SKM-1 (cell line): ENCODE data around the gene AQP6.

Source experiments
- DNase-seq: peaks from one replicate; lab custom pipeline; 2025; ENCODE audit not compliant: unreplicated experiment; lab: John Stamatoyannopoulos, UW

Gene AQP6

GRCh38 chr12:49955899-49956662, 16.7 kb upstream of the AQP6 start:
- DNase-seq: no peak

- DNase-seq: no peak
Observed at GRCh38 chr12:49956663-49957569, 15.8 kb upstream of the AQP6 start.

GRCh38 chr12:49957570-49957967, 15.2 kb upstream of the AQP6 start:
- DNase-seq: no peak

GRCh38 chr12:49959685-49960473, 12.9 kb upstream of the AQP6 start:
- no peak for DNase-seq

- no peak for DNase-seq
Observed at GRCh38 chr12:49960474-49961110, 12.2 kb upstream of the AQP6 start.

GRCh38 chr12:49961111-49961922, 11.4 kb upstream of the AQP6 start, which contains the start of gene AQP5:
TSS of gene AQP5 (plus strand) at chr12:49961872. CDS start at chr12:49962018, 146 bp downstream.
- DNase-seq: no peak

GRCh38 chr12:49961993-49962764, 10.6 kb upstream of the AQP6 start:
- DNase-seq: no peak

GRCh38 chr12:49962861-49963765, 9.6 kb upstream of the AQP6 start:
- DNase-seq: no peak

GRCh38 chr12:49963976-49964815, 8.6 kb upstream of the AQP6 start:
- DNase-seq: no peak

GRCh38 chr12:49964849-49965624, 7.7 kb upstream of the AQP6 start:
- no peak for DNase-seq

GRCh38 chr12:49965836-49966235, 6.9 kb upstream of the AQP6 start:
- DNase-seq: no peak

- DNase-seq: no peak
Observed at GRCh38 chr12:49966511-49967041, 6.2 kb upstream of the AQP6 start.

GRCh38 chr12:49967042-49967776, 5.5 kb upstream of the AQP6 start:
- no peak for DNase-seq

GRCh38 chr12:49967777-49968250, 4.9 kb upstream of the AQP6 start:
- DNase-seq: no peak

- no peak for DNase-seq
Observed at GRCh38 chr12:49968471-49968870, 4.3 kb upstream of the AQP6 start.
